HepG2 (cell line): ENCODE measurements around the gene ZBTB7C.

Experiments
- ATF7-NPFF ChIP-seq: sonication (generic); formaldehyde crosslinking; IDR thresholded peaks from 2 replicates; pipeline ENCODE4 v1.8.1; 2023; ENCODE audit warnings: mild to moderate bottlenecking, low read depth, missing genetic modification reagents, moderate library complexity
- FOXM1 ChIP-seq: sonication (generic); formaldehyde crosslinking; IDR thresholded peaks from 2 replicates; pipeline ENCODE4 v1.5.0; 2020; ENCODE audit warnings: missing genetic modification reagents
- ZNF264 ChIP-seq: sonication (generic); formaldehyde crosslinking; IDR thresholded peaks from 2 replicates; pipeline ENCODE4 v1.4.0; 2020; ENCODE audit warnings: missing genetic modification reagents
- ZNF792 ChIP-seq: IDR thresholded peaks from 2 replicates; pipeline ENCODE4 v1.6.1; 2016
- TF ChIP-seq, protein P1 (sequence below): sonication (generic); formaldehyde crosslinking; IDR thresholded peaks from 2 replicates; pipeline ENCODE4 v1.8.1; 2023; ENCODE audit warnings: missing genetic modification reagents, mild to moderate bottlenecking, borderline replicate concordance
- TF ChIP-seq, protein P2 (sequence below): sonication (generic); formaldehyde crosslinking; IDR thresholded peaks from 2 replicates; pipeline ENCODE4 v1.8.0; 2022; ENCODE audit warnings: missing genetic modification reagents, mild to moderate bottlenecking, borderline replicate concordance

DNA sequence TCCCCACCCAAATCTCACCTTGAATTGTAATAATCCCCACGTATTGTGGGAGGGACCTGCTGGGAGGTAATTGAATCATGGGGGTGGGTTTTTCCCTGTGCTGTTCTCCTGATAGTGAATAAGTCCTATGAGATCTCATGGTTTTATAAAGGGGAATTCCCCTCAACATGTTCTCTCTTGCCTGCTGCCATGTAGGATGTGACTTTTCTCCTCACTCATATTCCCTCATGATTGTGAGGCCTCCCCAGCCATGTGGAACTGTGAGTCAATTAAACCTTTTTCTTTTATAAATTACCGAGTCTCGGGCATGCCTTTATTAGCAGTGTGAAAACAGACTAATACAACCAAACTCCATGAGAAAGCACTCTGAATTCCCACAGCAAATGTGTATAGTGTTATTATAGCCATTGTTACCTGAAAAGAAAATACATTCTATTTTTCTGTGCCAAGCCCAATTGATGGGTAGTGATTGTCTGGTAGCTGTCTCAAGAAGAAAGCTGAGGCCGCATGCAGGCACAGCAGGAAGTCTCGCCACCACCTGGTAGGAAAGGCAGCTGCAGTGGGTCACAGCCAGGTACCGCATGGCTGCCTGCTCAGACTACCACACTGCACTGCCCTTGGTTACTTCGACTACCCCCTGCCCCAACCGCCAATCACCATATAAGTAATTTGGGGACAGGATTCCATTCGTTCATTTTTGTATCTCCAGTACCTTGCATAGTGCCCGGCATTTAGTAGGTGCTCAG is 10.3 kb upstream of the ZBTB7C start:
- TF ChIP-seq, protein P1, sequence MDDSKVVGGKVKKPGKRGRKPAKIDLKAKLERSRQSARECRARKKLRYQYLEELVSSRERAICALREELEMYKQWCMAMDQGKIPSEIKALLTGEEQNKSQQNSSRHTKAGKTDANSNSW (CRISPR knock-in tag), result no peak
- TF ChIP-seq ZNF264 (CRISPR knock-in tag), result no peak
- TF ChIP-seq FOXM1 (CRISPR knock-in tag), result no peak
- no peak for TF ChIP-seq ATF7-NPFF (CRISPR knock-in tag)
- no peak for TF ChIP-seq ZNF792 (CRISPR knock-in tag)
- TF ChIP-seq, protein P2, sequence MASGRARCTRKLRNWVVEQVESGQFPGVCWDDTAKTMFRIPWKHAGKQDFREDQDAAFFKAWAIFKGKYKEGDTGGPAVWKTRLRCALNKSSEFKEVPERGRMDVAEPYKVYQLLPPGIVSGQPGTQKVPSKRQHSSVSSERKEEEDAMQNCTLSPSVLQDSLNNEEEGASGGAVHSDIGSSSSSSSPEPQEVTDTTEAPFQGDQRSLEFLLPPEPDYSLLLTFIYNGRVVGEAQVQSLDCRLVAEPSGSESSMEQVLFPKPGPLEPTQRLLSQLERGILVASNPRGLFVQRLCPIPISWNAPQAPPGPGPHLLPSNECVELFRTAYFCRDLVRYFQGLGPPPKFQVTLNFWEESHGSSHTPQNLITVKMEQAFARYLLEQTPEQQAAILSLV (CRISPR knock-in tag), result no peak
